ENCODE measurements around the gene STYX.

The STYX gene

GRCh38 chr14:52700701-52701172, 29.2 kb upstream of the STYX start:
- no peak for DNase-seq (ENCODE audit: low read depth, low spot score)
- no CpG with 5 or more reads among the region's 2 CpGs for WGBS (ENCODE audit: insufficient coverage, insufficient read length)
- Histone ChIP-seq H3K4me3 (ENCODE audit: low read length) (no peak overlapping the region), H3K27me3 (ENCODE audit: control insufficient read depth, insufficient read depth, low read length) (no peaks in the 10 kb centered on the region), H3K36me3 (ENCODE audit: control insufficient read depth, insufficient read depth, low read length) (no peaks in the 10 kb centered on the region), H3K27ac (ENCODE audit: low read length) (no peak overlapping the region), H3K9me3 (ENCODE audit: control insufficient read depth, insufficient read depth, low read length) (no peaks in the 10 kb centered on the region), H3K4me1 (ENCODE audit: control insufficient read depth, insufficient read depth, low read length) (no peaks in the 10 kb centered on the region)

GRCh38 chr14:52701223-52701622, 28.7 kb upstream of the STYX start:
- Histone ChIP-seq H3K27me3 (ENCODE audit: control insufficient read depth, insufficient read depth, low read length) (no peaks in the 10 kb centered on the region), H3K4me1 (ENCODE audit: control insufficient read depth, insufficient read depth, low read length) (no peaks in the 10 kb centered on the region), H3K4me3 (ENCODE audit: low read length) (no peak overlapping the region), H3K36me3 (ENCODE audit: control insufficient read depth, insufficient read depth, low read length) (no peaks in the 10 kb centered on the region), H3K9me3 (ENCODE audit: control insufficient read depth, insufficient read depth, low read length) (no peaks in the 10 kb centered on the region), H3K27ac (ENCODE audit: low read length) (no peak overlapping the region)
- DNase-seq (ENCODE audit: low read depth, low spot score) = no peak
- no CpG with 5 or more reads among the region's 3 CpGs for WGBS (ENCODE audit: insufficient coverage, insufficient read length)

- Histone ChIP-seq H3K27ac (ENCODE audit: low read length) (no peak overlapping the region), H3K27me3 (ENCODE audit: control insufficient read depth, insufficient read depth, low read length) (no peaks in the 10 kb centered on the region), H3K36me3 (ENCODE audit: control insufficient read depth, insufficient read depth, low read length) (no peaks in the 10 kb centered on the region), H3K4me1 (ENCODE audit: control insufficient read depth, insufficient read depth, low read length) (no peaks in the 10 kb centered on the region), H3K4me3 (ENCODE audit: low read length) (no peak overlapping the region), H3K9me3 (ENCODE audit: control insufficient read depth, insufficient read depth, low read length) (no peaks in the 10 kb centered on the region)
- no CpG with 5 or more reads among the region's 3 CpGs for WGBS (ENCODE audit: insufficient coverage, insufficient read length)
- DNase-seq (ENCODE audit: low read depth, low spot score) = no peak
Measured at GRCh38 chr14:52703225-52703624, 26.7 kb upstream of the STYX start.

GRCh38 chr14:52703664-52704063, 26.3 kb upstream of the STYX start:
- no CpG with 5 or more reads among the region's 2 CpGs for WGBS (ENCODE audit: insufficient coverage, insufficient read length)
- no peak overlapping the region for H3K27ac ChIP-seq (ENCODE audit: low read length)
- no peak overlapping the region for H3K4me3 ChIP-seq (ENCODE audit: low read length)
- H3K4me1 ChIP-seq (ENCODE audit: control insufficient read depth, insufficient read depth, low read length) = no peaks in the 10 kb centered on the region
- H3K36me3 ChIP-seq (ENCODE audit: control insufficient read depth, insufficient read depth, low read length) = no peaks in the 10 kb centered on the region
- H3K9me3 ChIP-seq (ENCODE audit: control insufficient read depth, insufficient read depth, low read length) = no peaks in the 10 kb centered on the region
- DNase-seq (ENCODE audit: low read depth, low spot score) = no peak
- no peaks in the 10 kb centered on the region for H3K27me3 ChIP-seq (ENCODE audit: control insufficient read depth, insufficient read depth, low read length)

GRCh38 chr14:52706286-52706685, 23.7 kb upstream of the STYX start:
- no peaks in the 10 kb centered on the region for H3K9me3 ChIP-seq (ENCODE audit: control insufficient read depth, insufficient read depth, low read length)
- no peak overlapping the region for H3K27ac ChIP-seq (ENCODE audit: low read length)
- H3K36me3 ChIP-seq (ENCODE audit: control insufficient read depth, insufficient read depth, low read length) = no peaks in the 10 kb centered on the region; the same call in 1 of the 2 replicates
- no peaks in the 10 kb centered on the region for H3K27me3 ChIP-seq (ENCODE audit: control insufficient read depth, insufficient read depth, low read length)
- WGBS (ENCODE audit: insufficient coverage, insufficient read length) = no CpG with 5 or more reads among the region's 5 CpGs
- H3K4me1 ChIP-seq (ENCODE audit: control insufficient read depth, insufficient read depth, low read length) = no peaks in the 10 kb centered on the region
- no peak for DNase-seq (ENCODE audit: low read depth, low spot score)
- no peak overlapping the region for H3K4me3 ChIP-seq (ENCODE audit: low read length)

GRCh38 chr14:52706724-52707706, 23.0 kb upstream of the STYX start, which contains the start of gene PSMC6:
PSMC6 (plus strand) TSS chr14:52707200; CDS start chr14:52707220, 20 bp downstream.
- Histone ChIP-seq H3K27ac (ENCODE audit: low read length) (no peak within 1 kb of the TSS), H3K4me3 (ENCODE audit: low read length) (peak within 1 kb of the TSS; percentile 60), H3K4me1 (ENCODE audit: control insufficient read depth, insufficient read depth, low read length) (no peaks in the 10 kb centered on the region), H3K36me3 (ENCODE audit: control insufficient read depth, insufficient read depth, low read length) (peaks cover under 1% of the 10 kb centered on the region; the same call in 1 of the 2 replicates), H3K27me3 (ENCODE audit: control insufficient read depth, insufficient read depth, low read length) (no peaks in the 10 kb centered on the region), H3K9me3 (ENCODE audit: control insufficient read depth, insufficient read depth, low read length) (no peaks in the 10 kb centered on the region)
- DNase-seq (ENCODE audit: low read depth, low spot score) = peak; percentile 71
- no CpG with 5 or more reads among the region's 43 CpGs for WGBS (ENCODE audit: insufficient coverage, insufficient read length)

GRCh38 chr14:52711666-52712065, 18.3 kb upstream of the STYX start:
- H3K4me1 ChIP-seq (ENCODE audit: control insufficient read depth, insufficient read depth, low read length) = no peaks in the 10 kb centered on the region
- no CpG with 5 or more reads among the region's 1 CpG for WGBS (ENCODE audit: insufficient coverage, insufficient read length)
- H3K4me3 ChIP-seq (ENCODE audit: low read length) = no peak overlapping the region
- H3K27ac ChIP-seq (ENCODE audit: low read length) = no peak overlapping the region
- no peaks in the 10 kb centered on the region for H3K9me3 ChIP-seq (ENCODE audit: control insufficient read depth, insufficient read depth, low read length)
- H3K27me3 ChIP-seq (ENCODE audit: control insufficient read depth, insufficient read depth, low read length) = no peaks in the 10 kb centered on the region
- peaks cover 15% of the 10 kb centered on the region; the same call in 1 of the 2 replicates for H3K36me3 ChIP-seq (ENCODE audit: control insufficient read depth, insufficient read depth, low read length)
- DNase-seq (ENCODE audit: low read depth, low spot score) = no peak

GRCh38 chr14:52716155-52716554, 13.8 kb upstream of the STYX start:
- no peak for DNase-seq (ENCODE audit: low read depth, low spot score)
- peaks cover 17% of the 10 kb centered on the region; the same call in 1 of the 2 replicates for H3K36me3 ChIP-seq (ENCODE audit: control insufficient read depth, insufficient read depth, low read length)
- H3K4me3 ChIP-seq (ENCODE audit: low read length) = no peak overlapping the region
- no peaks in the 10 kb centered on the region for H3K9me3 ChIP-seq (ENCODE audit: control insufficient read depth, insufficient read depth, low read length)
- no peaks in the 10 kb centered on the region for H3K27me3 ChIP-seq (ENCODE audit: control insufficient read depth, insufficient read depth, low read length)
- no CpG with 5 or more reads among the region's 6 CpGs for WGBS (ENCODE audit: insufficient coverage, insufficient read length)
- no peaks in the 10 kb centered on the region for H3K4me1 ChIP-seq (ENCODE audit: control insufficient read depth, insufficient read depth, low read length)
- no peak overlapping the region for H3K27ac ChIP-seq (ENCODE audit: low read length)

- WGBS (ENCODE audit: insufficient coverage, insufficient read length) = no CpG with 5 or more reads among the region's 4 CpGs
- Histone ChIP-seq H3K36me3 (ENCODE audit: control insufficient read depth, insufficient read depth, low read length) (peaks cover 9% of the 10 kb centered on the region; the same call in 1 of the 2 replicates), H3K4me1 (ENCODE audit: control insufficient read depth, insufficient read depth, low read length) (no peaks in the 10 kb centered on the region), H3K9me3 (ENCODE audit: control insufficient read depth, insufficient read depth, low read length) (no peaks in the 10 kb centered on the region), H3K4me3 (ENCODE audit: low read length) (no peak overlapping the region), H3K27me3 (ENCODE audit: control insufficient read depth, insufficient read depth, low read length) (no peaks in the 10 kb centered on the region), H3K27ac (ENCODE audit: low read length) (no peak overlapping the region)
- DNase-seq (ENCODE audit: low read depth, low spot score) = no peak
Measured at GRCh38 chr14:52723514-52724359, 6.2 kb upstream of the STYX start.

GRCh38 chr14:52724360-52724644, 5.7 kb upstream of the STYX start:
- Histone ChIP-seq H3K27me3 (ENCODE audit: control insufficient read depth, insufficient read depth, low read length) (no peaks in the 10 kb centered on the region), H3K4me3 (ENCODE audit: low read length) (no peak overlapping the region), H3K27ac (ENCODE audit: low read length) (no peak overlapping the region), H3K9me3 (ENCODE audit: control insufficient read depth, insufficient read depth, low read length) (no peaks in the 10 kb centered on the region), H3K36me3 (ENCODE audit: control insufficient read depth, insufficient read depth, low read length) (peaks cover 9% of the 10 kb centered on the region; the same call in 1 of the 2 replicates), H3K4me1 (ENCODE audit: control insufficient read depth, insufficient read depth, low read length) (peaks cover 1% of the 10 kb centered on the region; the same call in 1 of the 2 replicates)
- DNase-seq (ENCODE audit: low read depth, low spot score) = no peak

All from iPS DF 6.9 (cell line).